ENCODE results near the gene EOMES. TPM values are rescaled to one million over a fixed set of nuclear protein-coding genes. Genes with fewer than 3 reads are reported as not detected.

EOMES gene
- total and polyA plus RNA-seq, 2 donors (not counting 1 experiment from before 2014, with no cell fraction given), result under 0.01 to 0.01 TPM

GRCh38 chr3:27712136-27713077 lies 9.7 kb downstream of the EOMES start:
- H3K9ac ChIP-seq (ENCODE audit: insufficient read depth, low read length), result peak overlapping the region; percentile 18

GRCh38 chr3:27708250-27708649 lies 13.9 kb downstream of the EOMES start:
- no peak overlapping the region for H3K4me3 ChIP-seq (replicated peaks in 1 of 4; ENCODE audit: control extremely low read depth in 1 of 4, insufficient read depth in 1 of 4, low read depth in 3 of 4, low read length in 4 of 4)
- no peaks in the 10 kb centered on the region for H3K27me3 ChIP-seq (ENCODE audit: control insufficient read depth, insufficient read depth, low read length)
- H3K4me1 ChIP-seq (ENCODE audit: control insufficient read depth, extremely low read depth, insufficient read depth, low read length), result peaks cover 3% of the 10 kb centered on the region
- H3K79me2 ChIP-seq (ENCODE audit: control insufficient read depth, insufficient read depth, low read length), result no peaks in the 10 kb centered on the region
- no peaks in the 10 kb centered on the region for H3K9me3 ChIP-seq (ENCODE audit: control insufficient read depth, insufficient read depth, low read depth, low read length)
- no peak overlapping the region for H3K4me2 ChIP-seq (ENCODE audit: extremely low read depth, insufficient read depth, low read length)
- H4K20me1 ChIP-seq (ENCODE audit: control insufficient read depth, extremely low read depth, insufficient read depth, low read length), result no peaks in the 10 kb centered on the region
- no peak for TF ChIP-seq EZH2 (IDR thresholded peaks at IDR 0.05; ENCODE audit: low read length, missing control alignments)
- no peak for TF ChIP-seq CTCF (conservative IDR thresholded peaks at IDR 0.05 in 1 of 2, IDR thresholded peaks at IDR 0.05 in 1 of 2; ENCODE audit: low read depth in 1 of 2, low read length in 2 of 2)
- DNase-seq (ENCODE audit: low read depth in 2 of 2), result peak in 1 of 2 donors; percentile 38
- H3K27ac ChIP-seq (ENCODE audit: insufficient read depth, low read length), result no peak overlapping the region
- no peak overlapping the region for H3K9ac ChIP-seq (ENCODE audit: insufficient read depth, low read length)
- no peak overlapping the region for H2AFZ ChIP-seq (ENCODE audit: low read length)
- no peaks in the 10 kb centered on the region for H3K36me3 ChIP-seq (ENCODE audit: control insufficient read depth, insufficient read depth, low read length)

More at GRCh38 chr3:27712136-27713077, 9.7 kb downstream of the EOMES start:
- H4K20me1 ChIP-seq (ENCODE audit: control insufficient read depth, extremely low read depth, insufficient read depth, low read length), result no peaks in the 10 kb centered on the region
- TF ChIP-seq CTCF (conservative IDR thresholded peaks at IDR 0.05 in 1 of 2, IDR thresholded peaks at IDR 0.05 in 1 of 2; ENCODE audit: low read depth in 1 of 2, low read length in 2 of 2) (peak; percentile 80 to 81), EZH2 (IDR thresholded peaks at IDR 0.05; ENCODE audit: low read length, missing control alignments) (peak; percentile 20)
- H3K36me3 ChIP-seq (ENCODE audit: control insufficient read depth, insufficient read depth, low read length), result no peaks in the 10 kb centered on the region
- no peak overlapping the region for H3K27ac ChIP-seq (ENCODE audit: insufficient read depth, low read length)
- peak overlapping the region; percentile 82 for H2AFZ ChIP-seq (ENCODE audit: low read length)
- peak overlapping the region; percentile 97 for H3K4me2 ChIP-seq (ENCODE audit: extremely low read depth, insufficient read depth, low read length)
- peaks cover 16% of the 10 kb centered on the region for H3K27me3 ChIP-seq (ENCODE audit: control insufficient read depth, insufficient read depth, low read length)
- H3K4me3 ChIP-seq (replicated peaks in 1 of 4; ENCODE audit: control extremely low read depth in 1 of 4, insufficient read depth in 1 of 4, low read depth in 3 of 4, low read length in 4 of 4), result peak overlapping the region; percentile 62 to 76 (median 66)
- H3K79me2 ChIP-seq (ENCODE audit: control insufficient read depth, insufficient read depth, low read length), result no peaks in the 10 kb centered on the region
- H3K4me1 ChIP-seq (ENCODE audit: control insufficient read depth, extremely low read depth, insufficient read depth, low read length), result peaks cover 3% of the 10 kb centered on the region
- no peaks in the 10 kb centered on the region for H3K9me3 ChIP-seq (ENCODE audit: control insufficient read depth, insufficient read depth, low read depth, low read length)
- peak; percentile 67 to 81 for DNase-seq (ENCODE audit: low read depth in 2 of 2)

GRCh38 chr3:27699067-27699466 lies 23.1 kb downstream of the EOMES start:
- Histone ChIP-seq H3K36me3 (ENCODE audit: control insufficient read depth, insufficient read depth, low read length) (no peaks in the 10 kb centered on the region), H3K79me2 (ENCODE audit: control insufficient read depth, insufficient read depth, low read length) (no peaks in the 10 kb centered on the region), H3K4me3 (replicated peaks in 1 of 4; ENCODE audit: control extremely low read depth in 1 of 4, insufficient read depth in 1 of 4, low read depth in 3 of 4, low read length in 4 of 4) (no peak overlapping the region), H3K9ac (ENCODE audit: insufficient read depth, low read length) (no peak overlapping the region), H3K9me3 (ENCODE audit: control insufficient read depth, insufficient read depth, low read depth, low read length) (no peaks in the 10 kb centered on the region), H2AFZ (ENCODE audit: low read length) (no peak overlapping the region), H3K27ac (ENCODE audit: insufficient read depth, low read length) (no peak overlapping the region), H4K20me1 (ENCODE audit: control insufficient read depth, extremely low read depth, insufficient read depth, low read length) (no peaks in the 10 kb centered on the region), H3K4me2 (ENCODE audit: extremely low read depth, insufficient read depth, low read length) (no peak overlapping the region), H3K4me1 (ENCODE audit: control insufficient read depth, extremely low read depth, insufficient read depth, low read length) (no peaks in the 10 kb centered on the region), H3K27me3 (ENCODE audit: control insufficient read depth, insufficient read depth, low read length) (no peaks in the 10 kb centered on the region)
- TF ChIP-seq CTCF (conservative IDR thresholded peaks at IDR 0.05 in 1 of 2, IDR thresholded peaks at IDR 0.05 in 1 of 2; ENCODE audit: low read depth in 1 of 2, low read length in 2 of 2), result no peak
- TF ChIP-seq EZH2 (IDR thresholded peaks at IDR 0.05; ENCODE audit: low read length, missing control alignments), result no peak
- DNase-seq (ENCODE audit: low read depth in 2 of 2), result no peak

Measured in fibroblast of lung (primary cell).